ENCODE data around the gene ADAMTS9.

Gene ADAMTS9

DNA sequence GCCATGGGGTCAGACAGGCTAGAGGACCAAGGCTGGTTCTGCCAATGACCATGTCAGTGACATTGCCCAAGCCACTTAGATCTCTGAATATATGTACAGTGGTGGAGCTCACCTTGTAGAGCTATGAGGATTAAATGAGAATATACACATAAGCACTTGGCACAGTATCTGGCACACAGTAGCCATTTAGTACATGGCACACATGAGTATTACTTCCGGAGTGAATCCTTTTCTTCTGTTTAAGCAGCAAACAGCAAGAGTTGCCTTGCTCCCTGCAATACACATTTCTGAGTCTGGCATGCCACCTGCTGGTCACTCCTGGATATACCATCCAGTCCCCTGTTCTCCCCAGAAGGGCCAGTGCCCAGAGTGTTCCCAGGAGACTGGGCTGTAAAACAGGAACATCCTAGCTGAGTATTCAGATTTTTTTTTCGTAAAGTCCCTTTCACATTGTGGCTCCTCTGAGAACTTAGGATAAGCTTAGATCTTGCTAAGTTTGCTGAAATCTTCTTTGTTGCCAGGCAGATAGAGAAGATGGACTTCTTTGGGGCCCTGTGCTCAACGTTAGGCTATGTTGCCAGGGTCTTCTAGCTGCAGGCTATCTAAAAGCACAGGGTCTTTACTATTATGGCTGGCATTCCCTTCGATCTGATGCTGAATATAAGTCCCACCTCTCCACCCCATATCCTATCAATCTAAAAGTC lies 203.4 kb downstream of the ADAMTS9 start:
- FAIRE-seq: peak; percentile 89
- TF ChIP-seq SPI1 (IDR thresholded peaks at IDR 0.05; ENCODE audit: low read depth, low read length) (no peak), POLR2A (IDR thresholded peaks at IDR 0.05; ENCODE audit: low read depth, low read length) (no peak), POU2F2 (IDR thresholded peaks at IDR 0.05; ENCODE audit: low read depth, low read length) (no peak), TAF1 (IDR thresholded peaks at IDR 0.05; ENCODE audit: low read depth, low read length) (no peak), PAX5 (IDR thresholded peaks at IDR 0.05; ENCODE audit: insufficient read depth, low read length, severe bottlenecking) (no peak), POLR2AphosphoS5 (IDR thresholded peaks at IDR 0.05; ENCODE audit: low read depth, low read length) (no peak)
- DNase-seq (ENCODE audit: insufficient read length, low spot score): peak; percentile 40

DNA sequence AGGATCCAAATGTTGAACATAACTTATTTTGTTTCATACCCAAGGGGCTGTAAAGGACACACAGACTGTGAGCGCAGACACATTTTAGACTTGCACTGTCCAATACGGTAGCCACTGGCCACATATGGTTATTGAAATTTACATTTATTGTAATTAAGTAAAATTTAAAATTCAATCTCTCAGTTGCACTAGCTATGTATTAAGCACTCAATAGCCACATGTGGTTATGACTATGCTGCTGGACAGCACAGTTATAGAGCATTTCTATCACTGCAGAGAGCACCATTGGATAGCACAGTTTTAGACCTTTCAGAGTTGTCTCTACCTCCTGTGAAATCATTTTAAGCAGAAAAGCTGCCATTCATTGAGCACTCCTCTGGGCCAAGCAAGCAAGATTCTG lies 204.3 kb downstream of the ADAMTS9 start:
- TF ChIP-seq POLR2AphosphoS5 (IDR thresholded peaks at IDR 0.05; ENCODE audit: low read depth, low read length) (no peak), SPI1 (IDR thresholded peaks at IDR 0.05; ENCODE audit: low read depth, low read length) (no peak), POLR2A (IDR thresholded peaks at IDR 0.05; ENCODE audit: low read depth, low read length) (no peak), PAX5 (IDR thresholded peaks at IDR 0.05; ENCODE audit: insufficient read depth, low read length, severe bottlenecking) (no peak), TAF1 (IDR thresholded peaks at IDR 0.05; ENCODE audit: low read depth, low read length) (no peak), POU2F2 (IDR thresholded peaks at IDR 0.05; ENCODE audit: low read depth, low read length) (no peak)
- FAIRE-seq (no peak), DNase-seq (ENCODE audit: insufficient read length, low spot score) (no peak)

DNA sequence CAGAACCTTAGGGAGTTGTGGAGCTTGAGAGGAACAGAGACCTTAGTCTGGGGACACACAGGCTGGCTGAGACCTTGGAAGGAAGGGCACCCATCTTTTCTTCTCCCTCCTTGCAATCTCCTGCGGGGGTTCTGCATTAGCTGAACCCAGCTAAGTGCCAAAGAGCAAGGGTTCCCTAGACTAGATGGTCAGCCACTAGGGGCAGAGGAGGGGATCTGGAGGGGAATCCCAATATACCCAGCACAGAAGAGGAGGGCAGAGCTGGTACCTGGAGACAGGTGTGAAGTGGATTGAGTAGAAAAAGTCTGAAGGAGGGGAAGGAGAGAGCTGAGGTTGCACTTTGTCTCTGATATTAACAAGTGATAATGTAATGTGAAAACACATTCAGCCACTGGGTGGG lies 212.8 kb downstream of the ADAMTS9 start:
- DNase-seq (ENCODE audit: insufficient read length, low spot score) (no peak), FAIRE-seq (no peak)
- TF ChIP-seq SPI1 (IDR thresholded peaks at IDR 0.05; ENCODE audit: low read depth, low read length) (no peak), PAX5 (IDR thresholded peaks at IDR 0.05; ENCODE audit: insufficient read depth, low read length, severe bottlenecking) (no peak), POLR2A (IDR thresholded peaks at IDR 0.05; ENCODE audit: low read depth, low read length) (no peak), POU2F2 (IDR thresholded peaks at IDR 0.05; ENCODE audit: low read depth, low read length) (no peak), POLR2AphosphoS5 (IDR thresholded peaks at IDR 0.05; ENCODE audit: low read depth, low read length) (no peak), TAF1 (IDR thresholded peaks at IDR 0.05; ENCODE audit: low read depth, low read length) (no peak)

DNA sequence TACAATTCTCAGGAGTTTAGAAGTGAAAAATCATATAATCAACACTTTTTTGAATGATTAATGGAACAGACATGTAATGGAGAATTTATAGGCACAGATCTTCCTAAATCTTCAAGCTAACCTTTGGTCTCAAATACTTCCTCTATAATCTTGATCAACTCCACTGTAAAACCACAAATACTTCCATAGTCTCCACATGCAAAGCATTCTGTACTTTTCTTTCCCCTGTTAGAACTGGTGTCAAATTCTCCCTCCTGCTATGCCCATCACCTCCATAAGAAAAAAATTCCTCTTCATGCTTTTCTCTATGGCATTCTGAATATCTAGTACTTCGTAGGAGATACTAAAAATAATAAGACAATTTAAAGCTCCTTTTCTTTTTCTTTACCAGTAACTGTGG lies 214.3 kb downstream of the ADAMTS9 start:
- DNase-seq (ENCODE audit: insufficient read length, low spot score): no peak
- TF ChIP-seq PAX5 (IDR thresholded peaks at IDR 0.05; ENCODE audit: insufficient read depth, low read length, severe bottlenecking): no peak
- TF ChIP-seq POLR2A (IDR thresholded peaks at IDR 0.05; ENCODE audit: low read depth, low read length): no peak
- no peak for TF ChIP-seq SPI1 (IDR thresholded peaks at IDR 0.05; ENCODE audit: low read depth, low read length)
- TF ChIP-seq TAF1 (IDR thresholded peaks at IDR 0.05; ENCODE audit: low read depth, low read length): no peak
- no peak for TF ChIP-seq POLR2AphosphoS5 (IDR thresholded peaks at IDR 0.05; ENCODE audit: low read depth, low read length)
- no peak for TF ChIP-seq POU2F2 (IDR thresholded peaks at IDR 0.05; ENCODE audit: low read depth, low read length)

DNA sequence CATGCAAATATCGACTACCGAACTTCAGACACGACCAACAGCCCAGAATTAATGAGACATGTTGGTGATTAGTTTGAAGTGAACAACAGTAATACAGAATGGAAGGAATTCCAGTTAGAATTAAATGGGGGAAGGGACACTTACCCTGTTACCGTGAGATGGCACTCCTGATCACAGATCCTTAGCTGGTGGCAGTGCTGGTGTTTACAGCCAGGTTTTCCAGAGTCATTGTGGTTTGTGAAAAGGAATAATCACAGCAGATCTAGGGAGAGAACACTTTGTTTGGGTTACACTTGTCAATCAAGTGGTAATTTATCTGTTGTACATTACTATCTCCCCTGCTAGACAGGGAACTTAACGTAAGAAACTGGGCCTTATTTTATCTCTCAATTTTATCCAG lies 217.4 kb downstream of the ADAMTS9 start:
- no peak for FAIRE-seq
- DNase-seq (ENCODE audit: insufficient read length, low spot score): no peak
- TF ChIP-seq POLR2A (IDR thresholded peaks at IDR 0.05; ENCODE audit: low read depth, low read length) (no peak), TAF1 (IDR thresholded peaks at IDR 0.05; ENCODE audit: low read depth, low read length) (no peak), SPI1 (IDR thresholded peaks at IDR 0.05; ENCODE audit: low read depth, low read length) (no peak), POLR2AphosphoS5 (IDR thresholded peaks at IDR 0.05; ENCODE audit: low read depth, low read length) (no peak), POU2F2 (IDR thresholded peaks at IDR 0.05; ENCODE audit: low read depth, low read length) (no peak), PAX5 (IDR thresholded peaks at IDR 0.05; ENCODE audit: insufficient read depth, low read length, severe bottlenecking) (no peak)

More for the DNA sequence above, 214.3 kb downstream of the ADAMTS9 start:
- no peak for FAIRE-seq

DNA sequence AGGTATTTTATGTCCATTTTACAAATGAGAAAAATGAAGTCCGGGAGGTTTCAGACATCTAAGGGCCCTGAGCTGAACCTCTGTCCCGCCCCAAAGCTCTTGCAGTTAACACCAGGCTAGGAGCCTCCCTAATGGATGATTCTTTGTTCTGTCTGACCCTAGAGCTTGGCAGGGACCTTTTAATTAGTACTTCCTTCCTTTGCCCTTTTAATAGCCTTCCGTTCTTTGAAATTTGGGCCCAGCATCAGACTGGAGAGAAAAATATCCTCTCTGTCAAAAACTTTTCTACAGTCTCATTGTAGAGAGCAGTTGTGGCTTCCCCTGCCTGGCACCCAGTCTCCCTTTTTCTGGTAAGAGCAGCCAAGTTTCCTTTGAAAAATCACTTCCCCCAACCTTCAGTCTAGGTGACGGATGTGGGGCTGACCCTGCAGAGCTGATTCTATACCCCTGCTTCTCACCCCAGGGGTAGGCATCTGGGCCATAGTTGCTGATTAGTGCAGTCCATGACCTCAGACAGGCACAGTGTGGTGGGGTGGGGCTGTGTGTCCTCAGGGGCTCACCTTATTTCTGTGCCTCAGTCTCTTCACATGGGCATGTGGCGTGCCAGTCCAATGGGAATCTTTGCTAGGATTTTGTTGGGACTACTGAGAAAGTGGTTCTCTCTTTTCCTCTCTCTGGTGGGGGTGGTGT lies 220.4 kb downstream of the ADAMTS9 start:
- TF ChIP-seq POU2F2 (IDR thresholded peaks at IDR 0.05; ENCODE audit: low read depth, low read length) (no peak), TAF1 (IDR thresholded peaks at IDR 0.05; ENCODE audit: low read depth, low read length) (no peak), SPI1 (IDR thresholded peaks at IDR 0.05; ENCODE audit: low read depth, low read length) (no peak), POLR2AphosphoS5 (IDR thresholded peaks at IDR 0.05; ENCODE audit: low read depth, low read length) (no peak), PAX5 (IDR thresholded peaks at IDR 0.05; ENCODE audit: insufficient read depth, low read length, severe bottlenecking) (no peak), POLR2A (IDR thresholded peaks at IDR 0.05; ENCODE audit: low read depth, low read length) (no peak)
- no peak for FAIRE-seq

More for the DNA sequence above, 220.4 kb downstream of the ADAMTS9 start:
- no peak for DNase-seq (ENCODE audit: insufficient read length, low spot score)
